GM18507 (cell line): Measurements from ENCODE around the gene SERPINB6.
"Not testable (repeated sequence)": the region's sequence is repeated elsewhere in the genome, so short reads cannot be mapped to it uniquely, and the experiment has no call there.

Experiments used
- DNase-seq: peaks from one replicate; pipeline ENCODE4 v3.0.0; 2011; ENCODE audit warnings: low read depth; ENCODE audit not compliant: insufficient read length; ENCODE audit errors: extremely low spot score
- FAIRE-seq: peaks from 2 replicates; lab custom pipeline; 2011; peaks lifted over from hg19 to GRCh38; lab: Jason Lieb, UNC

The SERPINB6 gene

GRCh38 chr6:2919886-2920285 lies 51.5 kb downstream of the SERPINB6 start:
- no peak for DNase-seq
- FAIRE-seq: no peak

GRCh38 chr6:2919401-2919800 lies 52.0 kb downstream of the SERPINB6 start:
- no peak for DNase-seq
- peak; percentile 5 for FAIRE-seq

- DNase-seq (no peak), FAIRE-seq (no peak)
Observed at GRCh38 chr6:2918936-2919335, 52.4 kb downstream of the SERPINB6 start.

GRCh38 chr6:2917801-2918445 lies 53.4 kb downstream of the SERPINB6 start:
- no peak for FAIRE-seq
- no peak for DNase-seq

GRCh38 chr6:2917065-2917464 lies 54.3 kb downstream of the SERPINB6 start:
- DNase-seq (no peak), FAIRE-seq (no peak)

GRCh38 chr6:2916158-2916925 lies 55.0 kb downstream of the SERPINB6 start:
- FAIRE-seq: no peak

GRCh38 chr6:2915150-2915549 lies 56.2 kb downstream of the SERPINB6 start:
- FAIRE-seq (no peak), DNase-seq (no peak)

More at GRCh38 chr6:2916158-2916925, 55.0 kb downstream of the SERPINB6 start:
- no peak for DNase-seq

GRCh38 chr6:2914318-2914660 lies 57.1 kb downstream of the SERPINB6 start:
- DNase-seq (no peak), FAIRE-seq (no peak)

- FAIRE-seq: no peak
- no peak for DNase-seq
Observed at GRCh38 chr6:2913621-2914317, 57.6 kb downstream of the SERPINB6 start.

GRCh38 chr6:2911171-2911570 lies 60.2 kb downstream of the SERPINB6 start:
- no peak for FAIRE-seq
- no peak for DNase-seq

GRCh38 chr6:2909718-2910117 lies 61.6 kb downstream of the SERPINB6 start:
- DNase-seq (no peak), FAIRE-seq (no peak)

GRCh38 chr6:2909051-2909606 lies 62.2 kb downstream of the SERPINB6 start:
- not testable (repeated sequence) for FAIRE-seq, DNase-seq

- not testable (repeated sequence) for DNase-seq, FAIRE-seq
Observed at GRCh38 chr6:2908516-2908915, 62.9 kb downstream of the SERPINB6 start.

- FAIRE-seq, DNase-seq: not testable (repeated sequence)
Observed at GRCh38 chr6:2903411-2904185, 67.8 kb downstream of the SERPINB6 start.

- DNase-seq, FAIRE-seq: not testable (repeated sequence)
Observed at GRCh38 chr6:2901645-2902502, 69.5 kb downstream of the SERPINB6 start.

GRCh38 chr6:2900821-2901644 lies 70.3 kb downstream of the SERPINB6 start:
- FAIRE-seq (peak; percentile 15), DNase-seq (no peak)

- DNase-seq (no peak), FAIRE-seq (no peak)
Observed at GRCh38 chr6:2900221-2900807, 71.1 kb downstream of the SERPINB6 start.
